Measurements from ENCODE around the gene TET2. TPM values are rescaled to one million over a fixed set of nuclear protein-coding genes. Genes with fewer than 3 reads are reported as not detected.

Gene TET2
- total RNA-seq, 1 experiment from 2014 or later: 3.4 TPM

DNA sequence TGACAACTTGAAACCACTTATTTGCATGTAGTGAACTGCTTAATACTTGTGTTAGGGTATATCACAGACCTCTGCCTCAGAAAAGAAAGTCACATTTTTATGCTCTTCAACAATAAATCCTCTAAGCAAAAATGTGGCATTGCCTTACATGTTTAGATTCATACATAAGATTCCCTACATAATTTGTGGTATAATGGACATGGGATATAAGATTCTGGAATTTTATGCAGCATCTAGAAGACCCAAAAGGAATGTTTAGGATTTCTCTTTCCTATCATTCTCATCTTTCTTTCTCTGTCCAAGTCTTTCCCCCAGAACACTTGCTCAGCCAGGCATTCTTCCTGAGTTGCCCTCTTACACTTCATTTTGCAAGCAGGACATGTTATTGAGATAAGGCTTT, 37.7 kb upstream of the TET2 start (continued):
- TF ChIP-seq GRHL2 (CRISPR knock-in tag; IDR thresholded peaks at IDR 0.05; ENCODE audit: insufficient replicate concordance, severe bottlenecking): no peak
- no peak for TF ChIP-seq ZNF671 (CRISPR knock-in tag; IDR thresholded peaks at IDR 0.05)
- TF ChIP-seq SMAD4 (CRISPR knock-in tag; IDR thresholded peaks at IDR 0.05): no peak
- no peak for TF ChIP-seq ZNF232 (CRISPR knock-in tag; IDR thresholded peaks at IDR 0.05)
- TF ChIP-seq, protein P1, sequence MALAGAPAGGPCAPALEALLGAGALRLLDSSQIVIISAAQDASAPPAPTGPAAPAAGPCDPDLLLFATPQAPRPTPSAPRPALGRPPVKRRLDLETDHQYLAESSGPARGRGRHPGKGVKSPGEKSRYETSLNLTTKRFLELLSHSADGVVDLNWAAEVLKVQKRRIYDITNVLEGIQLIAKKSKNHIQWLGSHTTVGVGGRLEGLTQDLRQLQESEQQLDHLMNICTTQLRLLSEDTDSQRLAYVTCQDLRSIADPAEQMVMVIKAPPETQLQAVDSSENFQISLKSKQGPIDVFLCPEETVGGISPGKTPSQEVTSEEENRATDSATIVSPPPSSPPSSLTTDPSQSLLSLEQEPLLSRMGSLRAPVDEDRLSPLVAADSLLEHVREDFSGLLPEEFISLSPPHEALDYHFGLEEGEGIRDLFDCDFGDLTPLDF (CRISPR knock-in tag; IDR thresholded peaks at IDR 0.05): no peak
- no peak for TF ChIP-seq CBFB (CRISPR knock-in tag; IDR thresholded peaks at IDR 0.05; ENCODE audit: low read depth)

DNA sequence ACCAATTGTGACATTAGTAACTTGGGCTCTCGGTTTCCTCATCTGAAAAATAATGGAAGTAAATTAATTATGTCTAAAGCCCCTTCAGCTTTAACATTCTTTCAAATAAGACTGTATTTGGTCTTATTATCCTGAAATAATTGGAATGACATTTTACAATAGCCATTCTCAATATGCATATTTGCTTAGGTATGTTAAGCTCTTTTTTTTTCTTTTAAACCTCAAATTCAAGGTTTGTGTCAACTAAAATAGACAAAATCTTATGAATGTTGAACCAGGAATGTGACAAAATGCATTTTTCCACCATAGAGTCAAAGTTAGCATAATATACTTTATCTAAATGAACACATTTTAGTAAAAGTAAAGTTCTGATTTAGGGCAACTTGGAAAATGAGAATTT, 34.4 kb upstream of the TET2 start:
- CTCF ChIA-PET: no interaction called here
- TF ChIP-seq, protein P2, sequence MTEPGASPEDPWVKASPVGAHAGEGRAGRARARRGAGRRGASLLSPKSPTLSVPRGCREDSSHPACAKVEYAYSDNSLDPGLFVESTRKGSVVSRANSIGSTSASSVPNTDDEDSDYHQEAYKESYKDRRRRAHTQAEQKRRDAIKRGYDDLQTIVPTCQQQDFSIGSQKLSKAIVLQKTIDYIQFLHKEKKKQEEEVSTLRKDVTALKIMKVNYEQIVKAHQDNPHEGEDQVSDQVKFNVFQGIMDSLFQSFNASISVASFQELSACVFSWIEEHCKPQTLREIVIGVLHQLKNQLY (CRISPR knock-in tag; IDR thresholded peaks at IDR 0.05): no peak
- TF ChIP-seq, protein P3, sequence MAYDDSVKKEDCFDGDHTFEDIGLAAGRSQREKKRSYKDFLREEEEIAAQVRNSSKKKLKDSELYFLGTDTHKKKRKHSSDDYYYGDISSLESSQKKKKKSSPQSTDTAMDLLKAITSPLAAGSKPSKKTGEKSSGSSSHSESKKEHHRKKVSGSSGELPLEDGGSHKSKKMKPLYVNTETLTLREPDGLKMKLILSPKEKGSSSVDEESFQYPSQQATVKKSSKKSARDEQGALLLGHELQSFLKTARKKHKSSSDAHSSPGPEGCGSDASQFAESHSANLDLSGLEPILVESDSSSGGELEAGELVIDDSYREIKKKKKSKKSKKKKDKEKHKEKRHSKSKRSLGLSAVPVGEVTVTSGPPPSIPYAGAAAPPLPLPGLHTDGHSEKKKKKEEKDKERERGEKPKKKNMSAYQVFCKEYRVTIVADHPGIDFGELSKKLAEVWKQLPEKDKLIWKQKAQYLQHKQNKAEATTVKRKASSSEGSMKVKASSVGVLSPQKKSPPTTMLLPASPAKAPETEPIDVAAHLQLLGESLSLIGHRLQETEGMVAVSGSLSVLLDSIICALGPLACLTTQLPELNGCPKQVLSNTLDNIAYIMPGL (CRISPR knock-in tag; IDR thresholded peaks at IDR 0.05): no peak
- TF ChIP-seq NR1H2 (CRISPR knock-in tag; IDR thresholded peaks at IDR 0.05): no peak
- no peak for TF ChIP-seq OVOL2 (CRISPR knock-in tag; IDR thresholded peaks at IDR 0.05; ENCODE audit: borderline replicate concordance)
- TF ChIP-seq, protein P4, sequence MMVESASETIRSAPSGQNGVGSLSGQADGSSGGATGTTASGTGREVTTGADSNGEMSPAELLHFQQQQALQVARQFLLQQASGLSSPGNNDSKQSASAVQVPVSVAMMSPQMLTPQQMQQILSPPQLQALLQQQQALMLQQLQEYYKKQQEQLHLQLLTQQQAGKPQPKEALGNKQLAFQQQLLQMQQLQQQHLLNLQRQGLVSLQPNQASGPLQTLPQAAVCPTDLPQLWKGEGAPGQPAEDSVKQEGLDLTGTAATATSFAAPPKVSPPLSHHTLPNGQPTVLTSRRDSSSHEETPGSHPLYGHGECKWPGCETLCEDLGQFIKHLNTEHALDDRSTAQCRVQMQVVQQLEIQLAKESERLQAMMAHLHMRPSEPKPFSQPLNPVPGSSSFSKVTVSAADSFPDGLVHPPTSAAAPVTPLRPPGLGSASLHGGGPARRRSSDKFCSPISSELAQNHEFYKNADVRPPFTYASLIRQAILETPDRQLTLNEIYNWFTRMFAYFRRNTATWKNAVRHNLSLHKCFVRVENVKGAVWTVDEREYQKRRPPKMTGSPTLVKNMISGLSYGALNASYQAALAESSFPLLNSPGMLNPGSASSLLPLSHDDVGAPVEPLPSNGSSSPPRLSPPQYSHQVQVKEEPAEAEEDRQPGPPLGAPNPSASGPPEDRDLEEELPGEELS (CRISPR knock-in tag; IDR thresholded peaks at IDR 0.05): no peak
- TF ChIP-seq, protein P5, sequence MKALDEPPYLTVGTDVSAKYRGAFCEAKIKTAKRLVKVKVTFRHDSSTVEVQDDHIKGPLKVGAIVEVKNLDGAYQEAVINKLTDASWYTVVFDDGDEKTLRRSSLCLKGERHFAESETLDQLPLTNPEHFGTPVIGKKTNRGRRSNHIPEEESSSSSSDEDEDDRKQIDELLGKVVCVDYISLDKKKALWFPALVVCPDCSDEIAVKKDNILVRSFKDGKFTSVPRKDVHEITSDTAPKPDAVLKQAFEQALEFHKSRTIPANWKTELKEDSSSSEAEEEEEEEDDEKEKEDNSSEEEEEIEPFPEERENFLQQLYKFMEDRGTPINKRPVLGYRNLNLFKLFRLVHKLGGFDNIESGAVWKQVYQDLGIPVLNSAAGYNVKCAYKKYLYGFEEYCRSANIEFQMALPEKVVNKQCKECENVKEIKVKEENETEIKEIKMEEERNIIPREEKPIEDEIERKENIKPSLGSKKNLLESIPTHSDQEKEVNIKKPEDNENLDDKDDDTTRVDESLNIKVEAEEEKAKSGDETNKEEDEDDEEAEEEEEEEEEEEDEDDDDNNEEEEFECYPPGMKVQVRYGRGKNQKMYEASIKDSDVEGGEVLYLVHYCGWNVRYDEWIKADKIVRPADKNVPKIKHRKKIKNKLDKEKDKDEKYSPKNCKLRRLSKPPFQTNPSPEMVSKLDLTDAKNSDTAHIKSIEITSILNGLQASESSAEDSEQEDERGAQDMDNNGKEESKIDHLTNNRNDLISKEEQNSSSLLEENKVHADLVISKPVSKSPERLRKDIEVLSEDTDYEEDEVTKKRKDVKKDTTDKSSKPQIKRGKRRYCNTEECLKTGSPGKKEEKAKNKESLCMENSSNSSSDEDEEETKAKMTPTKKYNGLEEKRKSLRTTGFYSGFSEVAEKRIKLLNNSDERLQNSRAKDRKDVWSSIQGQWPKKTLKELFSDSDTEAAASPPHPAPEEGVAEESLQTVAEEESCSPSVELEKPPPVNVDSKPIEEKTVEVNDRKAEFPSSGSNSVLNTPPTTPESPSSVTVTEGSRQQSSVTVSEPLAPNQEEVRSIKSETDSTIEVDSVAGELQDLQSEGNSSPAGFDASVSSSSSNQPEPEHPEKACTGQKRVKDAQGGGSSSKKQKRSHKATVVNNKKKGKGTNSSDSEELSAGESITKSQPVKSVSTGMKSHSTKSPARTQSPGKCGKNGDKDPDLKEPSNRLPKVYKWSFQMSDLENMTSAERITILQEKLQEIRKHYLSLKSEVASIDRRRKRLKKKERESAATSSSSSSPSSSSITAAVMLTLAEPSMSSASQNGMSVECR (CRISPR knock-in tag; IDR thresholded peaks at IDR 0.05; ENCODE audit: borderline replicate concordance): no peak
- Mint-ChIP-seq H3K27ac (no peak overlapping the region), H3K4me3 (no peak overlapping the region), H3K4me1 (no peaks in the 10 kb centered on the region), H3K36me3 (no peaks in the 10 kb centered on the region), H3K27me3 (ENCODE audit: low read depth) (peaks cover 6% of the 10 kb centered on the region), H3K9me3 (no peaks in the 10 kb centered on the region; the same call in 1 of the 2 replicates)
- DNase-seq (ENCODE audit: low spot score) (no peak), ATAC-seq (no peak)
- POLR2A ChIA-PET: no interaction called here

DNA sequence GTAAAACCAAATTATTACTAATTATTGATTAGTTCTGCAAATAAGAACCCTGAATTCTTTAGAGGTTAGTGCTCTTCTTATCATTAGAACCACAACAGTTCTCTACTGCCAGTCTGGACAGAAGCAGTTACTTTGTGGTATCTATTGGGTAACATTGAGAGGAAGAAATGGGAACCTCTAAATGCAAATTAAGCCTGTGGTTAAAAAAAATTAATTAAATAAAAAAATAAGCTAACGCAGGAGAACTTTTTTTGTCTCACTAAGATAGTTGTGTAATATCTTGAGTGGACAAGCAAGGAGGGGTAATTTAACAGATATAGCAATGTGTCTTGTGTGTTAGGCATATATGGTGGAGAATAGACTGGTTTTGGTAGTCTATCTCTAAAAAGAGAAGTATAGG, 32.9 kb upstream of the TET2 start:
- Mint-ChIP-seq H3K4me3 (no peak overlapping the region), H3K36me3 (no peaks in the 10 kb centered on the region), H3K4me1 (no peaks in the 10 kb centered on the region), H3K27ac (no peak overlapping the region), H3K27me3 (ENCODE audit: low read depth) (peaks cover 6% of the 10 kb centered on the region), H3K9me3 (no peaks in the 10 kb centered on the region; the same call in 1 of the 2 replicates)
- ChIA-PET POLR2A (no interaction called here), CTCF (no interaction called here)
- no peak for ATAC-seq
- no peak for DNase-seq (ENCODE audit: low spot score)
- TF ChIP-seq SOX15 (CRISPR knock-in tag; IDR thresholded peaks at IDR 0.05) (no peak), SP1 (CRISPR knock-in tag; conservative IDR thresholded peaks at IDR 0.05) (no peak), ZNF423 (CRISPR knock-in tag; IDR thresholded peaks at IDR 0.05) (no peak)
- TF ChIP-seq, protein P6, sequence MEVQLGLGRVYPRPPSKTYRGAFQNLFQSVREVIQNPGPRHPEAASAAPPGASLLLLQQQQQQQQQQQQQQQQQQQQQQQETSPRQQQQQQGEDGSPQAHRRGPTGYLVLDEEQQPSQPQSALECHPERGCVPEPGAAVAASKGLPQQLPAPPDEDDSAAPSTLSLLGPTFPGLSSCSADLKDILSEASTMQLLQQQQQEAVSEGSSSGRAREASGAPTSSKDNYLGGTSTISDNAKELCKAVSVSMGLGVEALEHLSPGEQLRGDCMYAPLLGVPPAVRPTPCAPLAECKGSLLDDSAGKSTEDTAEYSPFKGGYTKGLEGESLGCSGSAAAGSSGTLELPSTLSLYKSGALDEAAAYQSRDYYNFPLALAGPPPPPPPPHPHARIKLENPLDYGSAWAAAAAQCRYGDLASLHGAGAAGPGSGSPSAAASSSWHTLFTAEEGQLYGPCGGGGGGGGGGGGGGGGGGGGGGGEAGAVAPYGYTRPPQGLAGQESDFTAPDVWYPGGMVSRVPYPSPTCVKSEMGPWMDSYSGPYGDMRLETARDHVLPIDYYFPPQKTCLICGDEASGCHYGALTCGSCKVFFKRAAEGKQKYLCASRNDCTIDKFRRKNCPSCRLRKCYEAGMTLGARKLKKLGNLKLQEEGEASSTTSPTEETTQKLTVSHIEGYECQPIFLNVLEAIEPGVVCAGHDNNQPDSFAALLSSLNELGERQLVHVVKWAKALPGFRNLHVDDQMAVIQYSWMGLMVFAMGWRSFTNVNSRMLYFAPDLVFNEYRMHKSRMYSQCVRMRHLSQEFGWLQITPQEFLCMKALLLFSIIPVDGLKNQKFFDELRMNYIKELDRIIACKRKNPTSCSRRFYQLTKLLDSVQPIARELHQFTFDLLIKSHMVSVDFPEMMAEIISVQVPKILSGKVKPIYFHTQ (CRISPR knock-in tag; IDR thresholded peaks at IDR 0.05): no peak
- TF ChIP-seq, protein P7, sequence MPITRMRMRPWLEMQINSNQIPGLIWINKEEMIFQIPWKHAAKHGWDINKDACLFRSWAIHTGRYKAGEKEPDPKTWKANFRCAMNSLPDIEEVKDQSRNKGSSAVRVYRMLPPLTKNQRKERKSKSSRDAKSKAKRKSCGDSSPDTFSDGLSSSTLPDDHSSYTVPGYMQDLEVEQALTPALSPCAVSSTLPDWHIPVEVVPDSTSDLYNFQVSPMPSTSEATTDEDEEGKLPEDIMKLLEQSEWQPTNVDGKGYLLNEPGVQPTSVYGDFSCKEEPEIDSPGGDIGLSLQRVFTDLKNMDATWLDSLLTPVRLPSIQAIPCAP (CRISPR knock-in tag; IDR thresholded peaks at IDR 0.05): no peak
- TF ChIP-seq, protein P8, sequence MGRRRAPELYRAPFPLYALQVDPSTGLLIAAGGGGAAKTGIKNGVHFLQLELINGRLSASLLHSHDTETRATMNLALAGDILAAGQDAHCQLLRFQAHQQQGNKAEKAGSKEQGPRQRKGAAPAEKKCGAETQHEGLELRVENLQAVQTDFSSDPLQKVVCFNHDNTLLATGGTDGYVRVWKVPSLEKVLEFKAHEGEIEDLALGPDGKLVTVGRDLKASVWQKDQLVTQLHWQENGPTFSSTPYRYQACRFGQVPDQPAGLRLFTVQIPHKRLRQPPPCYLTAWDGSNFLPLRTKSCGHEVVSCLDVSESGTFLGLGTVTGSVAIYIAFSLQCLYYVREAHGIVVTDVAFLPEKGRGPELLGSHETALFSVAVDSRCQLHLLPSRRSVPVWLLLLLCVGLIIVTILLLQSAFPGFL (CRISPR knock-in tag; IDR thresholded peaks at IDR 0.05; ENCODE audit: borderline replicate concordance): no peak

Data from WTC11 (cell line).